ENCODE results near the gene SMDT1.

SMDT1 gene

GRCh38 chr22:42079319-42080251 lies at the start of gene SMDT1:
Gene SMDT1 (plus strand): TSS chr22:42079700. CDS start chr22:42079769, 69 bp downstream.
- DNase-seq: peak; percentile 96

- DNase-seq: no peak
These were observed 46.0 kb upstream of the SMDT1 start for GRCh38 chr22:42033263-42034181.

- DNase-seq: no peak
These were observed 44.2 kb upstream of the SMDT1 start for GRCh38 chr22:42035256-42035655.

- DNase-seq: no peak
These were observed 40.2 kb upstream of the SMDT1 start for GRCh38 chr22:42039271-42039670.

- no peak for DNase-seq
These were observed 37.7 kb upstream of the SMDT1 start for GRCh38 chr22:42041784-42042183.

- DNase-seq: no peak
These were observed 28.8 kb upstream of the SMDT1 start for GRCh38 chr22:42050641-42051180.

GRCh38 chr22:42052765-42053164 lies 26.7 kb upstream of the SMDT1 start:
- no peak for DNase-seq

GRCh38 chr22:42056757-42057511 lies 22.6 kb upstream of the SMDT1 start:
- DNase-seq: no peak

- DNase-seq: no peak
These were observed 19.0 kb upstream of the SMDT1 start for GRCh38 chr22:42060489-42060888.

- no peak for DNase-seq
These were observed 18.5 kb upstream of the SMDT1 start for GRCh38 chr22:42061041-42061440.

- no peak for DNase-seq
These were observed 16.9 kb upstream of the SMDT1 start for GRCh38 chr22:42062506-42063170.

- DNase-seq: no peak
These were observed 14.9 kb upstream of the SMDT1 start for GRCh38 chr22:42064629-42065028.

- no peak for DNase-seq
These were observed 13.9 kb upstream of the SMDT1 start for GRCh38 chr22:42065438-42066125.

GRCh38 chr22:42066126-42066761 lies 13.3 kb upstream of the SMDT1 start:
- DNase-seq: no peak

GRCh38 chr22:42066937-42067336 lies 12.6 kb upstream of the SMDT1 start:
- DNase-seq: no peak

GRCh38 chr22:42067671-42068251 lies 11.7 kb upstream of the SMDT1 start:
- no peak for DNase-seq

- no peak for DNase-seq
These were observed 11.2 kb upstream of the SMDT1 start for GRCh38 chr22:42068291-42068690.

GRCh38 chr22:42069801-42070516 lies 9.5 kb upstream of the SMDT1 start:
- DNase-seq: peak; percentile 32

GRCh38 chr22:42070517-42071422 lies 8.7 kb upstream of the SMDT1 start, which contains the start of gene NAGA:
Gene NAGA (minus strand): TSS chr22:42070812. CDS start chr22:42070297, 515 bp downstream.
- peak; percentile 94 for DNase-seq
